GM12872 (cell line): ENCODE measurements around the gene SLC16A3.

ENCODE experiments used
- CTCF ChIP-seq: IDR thresholded peaks from 3 replicates; pipeline ENCODE4 v1.5.1; 2011; ENCODE audit warnings: low read depth, mild to moderate bottlenecking, low read length, moderate library complexity; ENCODE audit not compliant: insufficient read depth

SLC16A3 gene

GRCh38 chr17:82223517-82223916 is 5.3 kb upstream of the SLC16A3 start:
- TF ChIP-seq CTCF = no peak

GRCh38 chr17:82224666-82225065 is 4.2 kb upstream of the SLC16A3 start:
- no peak for TF ChIP-seq CTCF

DNA sequence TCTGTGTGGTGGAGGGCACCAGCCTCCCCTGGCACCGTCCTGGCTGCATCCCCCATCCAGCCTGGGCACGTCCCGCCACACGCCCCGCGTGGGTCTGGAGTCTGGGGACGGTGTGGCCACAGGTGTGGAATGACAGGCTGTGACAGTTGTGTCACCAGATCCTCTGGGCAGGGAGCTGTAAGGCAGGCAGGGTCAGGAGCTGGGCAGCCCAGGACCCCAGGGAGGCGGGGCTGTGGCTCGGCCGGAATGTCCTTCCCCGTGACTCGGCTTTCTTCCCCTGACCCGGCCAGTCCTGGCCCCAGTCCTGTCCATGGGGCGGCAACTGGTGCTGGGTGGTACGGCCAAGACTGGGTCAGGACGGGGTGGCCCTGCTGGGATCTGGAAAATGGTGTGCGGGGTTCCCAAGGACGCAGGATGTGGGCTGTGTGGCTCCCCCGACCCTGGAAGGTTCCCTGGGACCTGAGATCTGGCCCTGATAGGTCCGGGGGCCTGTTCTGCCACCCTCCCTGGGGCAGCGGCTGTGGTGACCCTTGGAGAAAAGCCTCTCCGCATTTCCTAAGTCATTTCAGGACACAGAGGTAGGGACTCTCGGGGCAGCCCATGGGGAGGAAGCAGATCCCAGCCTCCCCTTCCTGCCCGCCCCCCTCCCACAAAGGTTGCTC is 3.3 kb upstream of the SLC16A3 start:
- TF ChIP-seq CTCF = no peak

- no peak for TF ChIP-seq CTCF
Observed at GRCh38 chr17:82226146-82226808, 2.6 kb upstream of the SLC16A3 start.

- TF ChIP-seq CTCF = no peak
Observed at GRCh38 chr17:82226809-82227628, 1.8 kb upstream of the SLC16A3 start.

DNA sequence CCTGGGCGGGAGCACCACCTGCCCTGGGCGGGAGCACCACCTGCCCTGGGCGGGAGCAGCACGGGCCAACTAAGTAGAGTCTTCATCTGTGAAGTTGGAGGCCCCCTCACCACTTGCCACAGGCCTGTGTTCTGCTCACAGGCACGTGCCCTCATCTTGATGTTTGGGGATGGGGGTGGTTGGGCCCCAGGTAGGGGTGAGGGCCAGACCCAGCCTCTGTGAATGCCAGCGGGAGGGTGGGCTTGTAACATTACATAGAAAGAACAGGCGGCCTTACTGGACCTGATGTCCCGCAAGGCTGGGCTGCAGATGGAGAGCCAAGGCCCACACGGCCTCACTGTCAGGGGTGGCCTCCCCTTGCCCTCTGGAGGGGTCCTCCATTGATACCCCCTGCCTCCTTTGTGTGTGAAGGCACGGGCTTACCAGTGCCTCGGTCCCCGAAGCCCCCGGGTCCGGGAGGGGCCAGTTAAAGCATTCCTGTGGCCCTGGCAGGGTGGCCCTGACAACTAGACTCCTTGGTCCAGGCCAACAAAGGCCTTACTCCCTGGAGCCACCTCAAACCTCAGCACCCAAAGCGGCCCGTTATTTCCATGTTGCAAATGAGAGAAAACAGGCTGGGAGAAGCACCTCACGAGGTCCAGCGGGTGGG is 1.1 kb upstream of the SLC16A3 start:
- no peak for TF ChIP-seq CTCF
